Caco-2 (cell line): ENCODE results near the gene ZBTB44. TPM values are rescaled to one million over a fixed set of nuclear protein-coding genes. Genes with fewer than 3 reads are reported as not detected.
A peak's percentile ranks its signal among the peaks of the same experiment; 100 is the strongest.

Source experiments
- BruUV-seq: library from RNA; stranded (reverse); fragments of 400-500 nt; replicated peaks from 2 replicates; lab custom pipeline; 2021; lab: Mats Ljungman, UMichigan
- CTCF ChIA-PET: fragments of 300-600 bp; sonication (Branson Sonifier 250); formaldehyde crosslinking; loops from one replicate; lab custom pipeline; 2022; ENCODE audit warnings: antibody characterized with exemption; lab: Charles Lee
- POLR2A ChIA-PET: fragments of 300-600 bp; sonication (Branson Sonifier 250); formaldehyde crosslinking; loops from one replicate; lab custom pipeline; 2022; ENCODE audit warnings: antibody characterized with exemption; lab: Charles Lee
- DNase-seq, 2 experiments: peaks; one replicate each; pipeline versions ENCODE4 v3.0.0 to v3.0.0-alpha.2; 2020 to 2022
- H3K27me3 ChIP-seq: replicated peaks from 2 replicates; pipeline ENCODE4 v1.6.0; 2011; ENCODE audit warnings: low read length; ENCODE audit not compliant: control insufficient read depth, insufficient read depth
- H3K36me3 ChIP-seq: 2 replicates; pipeline ENCODE4 v1.5.1; 2011; ENCODE audit warnings: low read length; ENCODE audit not compliant: control insufficient read depth, insufficient read depth
- H3K4me1 ChIP-seq: fragments of 250-450 bp; sonication (Bioruptor Pico); 2 replicates; pipeline ENCODE4 v1.5.1; 2020; ENCODE audit warnings: mild to moderate bottlenecking
- H3K4me3 ChIP-seq: 2 replicates; pipeline ENCODE4 v1.5.1; 2011; ENCODE audit warnings: low read depth, mild to moderate bottlenecking, control low read depth, low read length
- H3K9me3 ChIP-seq: fragments of 250-450 bp; sonication (Bioruptor Pico); 2 replicates; pipeline ENCODE4 v1.5.1; 2020; ENCODE audit warnings: mild to moderate bottlenecking, moderate library complexity
- H3K27ac Mint-ChIP-seq: one replicate; pipeline ENCODE4 v1.8.0; 2022; ENCODE audit warnings: mixed read lengths; ENCODE audit not compliant: unreplicated experiment
- H3K27me3 Mint-ChIP-seq: one replicate; pipeline ENCODE4 v1.8.0; 2022; ENCODE audit warnings: mixed read lengths; ENCODE audit not compliant: insufficient read depth, unreplicated experiment
- H3K36me3 Mint-ChIP-seq: one replicate; pipeline ENCODE4 v1.8.0; 2022; ENCODE audit warnings: mild to moderate bottlenecking, mixed read lengths; ENCODE audit not compliant: insufficient read depth, unreplicated experiment
- H3K4me1 Mint-ChIP-seq: one replicate; pipeline ENCODE4 v1.8.0; 2022; ENCODE audit warnings: low read depth, mixed read lengths; ENCODE audit not compliant: unreplicated experiment
- H3K4me3 Mint-ChIP-seq: one replicate; pipeline ENCODE4 v1.8.0; 2022; ENCODE audit warnings: mild to moderate bottlenecking, moderate library complexity, mixed read lengths; ENCODE audit not compliant: unreplicated experiment
- H3K9me3 Mint-ChIP-seq: one replicate; pipeline ENCODE4 v1.8.0; 2022; ENCODE audit warnings: mixed read lengths; ENCODE audit not compliant: unreplicated experiment
- CTCF ChIP-seq, 2 experiments: fragments of 200-600 bp in 1 of 2; IDR thresholded peaks; 1 replicate in 1 of 2; 2 replicates in 1 of 2; pipeline versions ENCODE4 v1.5.1 to v1.8.0; 2011 to 2022; ENCODE audit warnings: antibody characterized with exemption in 1 of 2, control low read depth in 1 of 2, inconsistent platforms in 1 of 2, low read depth in 1 of 2, low read length in 1 of 2, mild to moderate bottlenecking in 1 of 2, moderate library complexity in 1 of 2; ENCODE audit not compliant: insufficient read depth in 1 of 2, severe bottlenecking in 1 of 2, unreplicated experiment in 1 of 2
- intact Hi-C: fragments of 100-400 bp; cut with micrococcal nuclease; formaldehyde crosslinking; loops from one replicate; pipeline ENCODE4 v1.10.0; 2022; ENCODE audit not compliant: unreplicated experiment
- total RNA-seq: library from RNA; stranded (reverse); gene quantifications from 2 replicates; pipeline ENCODE4 v1.2.3, GENCODE V29; 2022

The ZBTB44 gene
- total RNA-seq, 1 experiment from 2014 or later: 53.6 TPM

- intact Hi-C loops: loop anchor here (5.0 to 10.0 kb wide), 2 partner anchors 59 to 409 kb away; no protein-coding TSS in a partner anchor
- TF ChIP-seq CTCF (IDR thresholded peaks at IDR 0.05; ENCODE audit: insufficient read depth in 1 of 2, low read depth in 1 of 2, low read length in 1 of 2, severe bottlenecking in 1 of 2, unreplicated experiment in 1 of 2): no peak
- Mint-ChIP-seq H3K27ac (peak overlapping the region; percentile 87), H3K9me3 (no peaks in the 10 kb centered on the region), H3K27me3 (no peaks in the 10 kb centered on the region), H3K36me3 (peaks cover 33% of the 10 kb centered on the region), H3K4me1 (peaks cover 45% of the 10 kb centered on the region), H3K4me3 (peak overlapping the region; percentile 89)
- TSS peak; percentile 47 for BruUV-seq
- CTCF ChIA-PET: no interaction called here
- no peaks in the 10 kb centered on the region for H3K27me3 ChIP-seq
- POLR2A ChIA-PET: no interaction called here
- H3K4me1 ChIP-seq: peaks cover 27% of the 10 kb centered on the region
- no peak for DNase-seq
- H3K36me3 ChIP-seq: no peaks in the 10 kb centered on the region; the same call in 1 of the 2 replicates
- H3K4me3 ChIP-seq: peak overlapping the region; percentile 62
- H3K9me3 ChIP-seq: no peaks in the 10 kb centered on the region
Observed at GRCh38 chr11:130313383-130314183, 1.1 kb downstream of the ZBTB44 start.

GRCh38 chr11:130312046-130312445 lies 2.7 kb downstream of the ZBTB44 start:
- no TSS peak for BruUV-seq
- intact Hi-C loops: loop anchor here (5.0 to 10.0 kb wide), 2 partner anchors 60 to 407 kb away; no protein-coding TSS in a partner anchor
- Histone ChIP-seq H3K36me3 (no peaks in the 10 kb centered on the region; the same call in none of the 2 replicates), H3K9me3 (no peaks in the 10 kb centered on the region), H3K4me3 (no peak overlapping the region), H3K27me3 (no peaks in the 10 kb centered on the region), H3K4me1 (peaks cover 11% of the 10 kb centered on the region)
- Mint-ChIP-seq H3K9me3 (no peaks in the 10 kb centered on the region), H3K27ac (no peak overlapping the region), H3K27me3 (no peaks in the 10 kb centered on the region), H3K36me3 (peaks cover 33% of the 10 kb centered on the region), H3K4me1 (peaks cover 33% of the 10 kb centered on the region), H3K4me3 (peak overlapping the region; percentile 89)
- ChIA-PET POLR2A (no interaction called here), CTCF (no interaction called here)
- no peak for DNase-seq
- no peak for TF ChIP-seq CTCF (IDR thresholded peaks at IDR 0.05; ENCODE audit: insufficient read depth in 1 of 2, low read depth in 1 of 2, low read length in 1 of 2, severe bottlenecking in 1 of 2, unreplicated experiment in 1 of 2)

- CTCF ChIA-PET: no interaction called here
- no peak overlapping the region for H3K4me3 ChIP-seq
- intact Hi-C loops: loop anchor here (5.0 to 10.0 kb wide), 2 partner anchors 62 to 406 kb away; no protein-coding TSS in a partner anchor
Observed at GRCh38 chr11:130310622-130311021, 4.1 kb downstream of the ZBTB44 start.

More at GRCh38 chr11:130310622-130311021, 4.1 kb downstream of the ZBTB44 start:
- no peaks in the 10 kb centered on the region for H3K27me3 Mint-ChIP-seq
- H3K27me3 ChIP-seq: no peaks in the 10 kb centered on the region
- BruUV-seq: no TSS peak
- no peak for DNase-seq
- TF ChIP-seq CTCF (IDR thresholded peaks at IDR 0.05; ENCODE audit: insufficient read depth in 1 of 2, low read depth in 1 of 2, low read length in 1 of 2, severe bottlenecking in 1 of 2, unreplicated experiment in 1 of 2): no peak
- peaks cover 1% of the 10 kb centered on the region for H3K9me3 Mint-ChIP-seq
- no peaks in the 10 kb centered on the region; the same call in none of the 2 replicates for H3K36me3 ChIP-seq
- H3K4me3 Mint-ChIP-seq: no peak overlapping the region
- H3K36me3 Mint-ChIP-seq: peaks cover 32% of the 10 kb centered on the region
- POLR2A ChIA-PET: no interaction called here
- H3K27ac Mint-ChIP-seq: no peak overlapping the region
- H3K4me1 Mint-ChIP-seq: peaks cover 20% of the 10 kb centered on the region
- peaks cover 4% of the 10 kb centered on the region for H3K9me3 ChIP-seq
- peaks cover 13% of the 10 kb centered on the region for H3K4me1 ChIP-seq
